ENCODE measurements around the gene ZNF384. TPM values are rescaled to one million over a fixed set of nuclear protein-coding genes. Genes with fewer than 3 reads are reported as not detected.
A peak's percentile ranks its signal among the peaks of the same experiment; 100 is the strongest.

The ZNF384 gene
- total RNA-seq (10 to 100 TPM; 62.8 to 98.2 (median 85.4) TPM), polyA plus RNA-seq (10 to 100 TPM; 23.8 to 36.8 TPM), total RNA-seq (55.9 reads per million, percentile 73 among the genes with 10 or more reads in this experiment)

- Mint-ChIP-seq H3K4me1 (peaks cover 37 to 69% (median 53%) of the 10 kb centered on the region in 7 donors), H3K27ac (peak within 1 kb of the TSS; percentile 93 to 99 (median 98)), H3K27me3 (no peaks in the 10 kb centered on the region), H3K36me3 (peaks cover 0 to 27% (median 8%) of the 10 kb centered on the region in 5 donors), H3K4me3 (peak within 1 kb of the TSS; percentile 85 to 100 (median 96)), H3K9me3 (no peaks in the 10 kb centered on the region)
- H3K9me3 ChIP-seq (ENCODE audit: control insufficient read depth in 2 of 3, low read length in 3 of 3): no peaks in the 10 kb centered on the region
- intact Hi-C loops (cut with micrococcal nuclease): loop anchor here (1.0 to 10.0 kb wide), 26 partner anchors 11 to 1396 kb away; partner anchors contain the start of genes COPS7A (in 2 of the 2), ING4 (in 2 of the 2), MLF2 (in 2 of the 2) and NOP2 (in 2 of the 2)
- peaks cover 0 to 12% (median 0%) of the 10 kb centered on the region in 3 experiments for H3K36me3 ChIP-seq (ENCODE audit: control insufficient read depth in 2 of 3, insufficient read depth in 3 of 3, low read length in 3 of 3)
- H3K4me3 ChIP-seq (ENCODE audit: low read length): peak within 1 kb of the TSS; percentile 84
- CTCF ChIA-PET: interaction anchor here (0.5 to 2.2 kb wide), 14 partner anchors 21 to 401 kb away, joined by 3 to 15 read pairs (median 4); partner anchors contain the start of genes COPS7A and LPAR5
- DNase-seq: peak; percentile 83 to 98 (median 96)
- peaks cover 17 to 19% of the 10 kb centered on the region in 2 donors for H3K4me1 ChIP-seq (ENCODE audit: control insufficient read depth in 2 of 2, insufficient read depth in 2 of 2, low read length in 2 of 2)
- H3K27me3 ChIP-seq (ENCODE audit: control insufficient read depth in 2 of 2, insufficient read depth in 2 of 2, low read length in 2 of 2): no peaks in the 10 kb centered on the region
- H3K27ac ChIP-seq (ENCODE audit: low read depth, low read length): peak within 1 kb of the TSS; percentile 91
- peak; percentile 91 for ATAC-seq
- POLR2A ChIA-PET: interaction anchor here (0.5 to 3.6 kb wide), 51 partner anchors 9 to 280 kb away, joined by 3 to 67 read pairs (median 4); partner anchors contain the start of genes C12orf57, CDCA3, COPS7A and ENO2
Measured at GRCh38 chr12:6688999-6689882, at the start of gene ZNF384. Gene ZNF384 (minus strand): TSS chr12:6689375. CDS start chr12:6679520, 9,855 bp downstream.

GRCh38 chr12:6736754-6737153, 47.6 kb upstream of the ZNF384 start:
- Mint-ChIP-seq H3K4me1 (peaks cover 0 to 10% (median 2%) of the 10 kb centered on the region in 7 donors), H3K9me3 (peaks cover 0 to 2% (median 0%) of the 10 kb centered on the region in 11 donors), H3K27me3 (no peaks in the 10 kb centered on the region), H3K27ac (no peak overlapping the region), H3K36me3 (peaks cover 0 to 15% (median 0%) of the 10 kb centered on the region in 5 donors), H3K4me3 (no peak overlapping the region)
- ChIA-PET POLR2A (no interaction called here), CTCF (interaction anchor here (1.0 to 1.9 kb wide), 3 partner anchors 60 to 92 kb away, joined by 3 to 5 read pairs (median 4); no protein-coding TSS in a partner anchor)
- intact Hi-C loops (cut with micrococcal nuclease): no loop called here
- ATAC-seq: no peak
- Histone ChIP-seq H3K4me3 (ENCODE audit: low read length) (no peak overlapping the region), H3K27me3 (ENCODE audit: control insufficient read depth in 2 of 2, insufficient read depth in 2 of 2, low read length in 2 of 2) (no peaks in the 10 kb centered on the region), H3K36me3 (ENCODE audit: control insufficient read depth in 2 of 3, insufficient read depth in 3 of 3, low read length in 3 of 3) (peaks cover 0 to 23% (median 0%) of the 10 kb centered on the region in 3 experiments), H3K4me1 (ENCODE audit: control insufficient read depth in 2 of 2, insufficient read depth in 2 of 2, low read length in 2 of 2) (no peaks in the 10 kb centered on the region), H3K27ac (ENCODE audit: low read depth, low read length) (no peak overlapping the region), H3K9me3 (ENCODE audit: control insufficient read depth in 2 of 3, low read length in 3 of 3) (no peaks in the 10 kb centered on the region)
- DNase-seq: no peak

- Mint-ChIP-seq H3K36me3 (peaks cover 0 to 24% (median 8%) of the 10 kb centered on the region in 5 donors), H3K27me3 (no peaks in the 10 kb centered on the region), H3K27ac (peak overlapping the region in 1 of 9 donors; percentile 43), H3K9me3 (peaks cover 0 to 2% (median 0%) of the 10 kb centered on the region in 11 donors), H3K4me3 (no peak overlapping the region), H3K4me1 (peaks cover 0 to 10% (median 5%) of the 10 kb centered on the region in 7 donors)
- no peak overlapping the region for H3K27ac ChIP-seq (ENCODE audit: low read depth, low read length)
- H3K36me3 ChIP-seq (ENCODE audit: control insufficient read depth in 2 of 3, insufficient read depth in 3 of 3, low read length in 3 of 3): peaks cover 0 to 34% (median 0%) of the 10 kb centered on the region in 3 experiments
- intact Hi-C loops (cut with micrococcal nuclease): loop anchor here in 1 of 2 donors (1.0 kb wide), 4 partner anchors 18 to 100 kb away; partner anchors contain the start of gene MLF2
- no peaks in the 10 kb centered on the region for H3K9me3 ChIP-seq (ENCODE audit: control insufficient read depth in 2 of 3, low read length in 3 of 3)
- POLR2A ChIA-PET: interaction anchor here (2.1 kb wide), 1 partner anchor 12 kb away, joined by 8 read pairs; the partner anchor contains the start of gene COPS7A
- ATAC-seq: peak; percentile 81
- no peak overlapping the region for H3K4me3 ChIP-seq (ENCODE audit: low read length)
- H3K27me3 ChIP-seq (ENCODE audit: control insufficient read depth in 2 of 2, insufficient read depth in 2 of 2, low read length in 2 of 2): no peaks in the 10 kb centered on the region
- H3K4me1 ChIP-seq (ENCODE audit: control insufficient read depth in 2 of 2, insufficient read depth in 2 of 2, low read length in 2 of 2): no peaks in the 10 kb centered on the region
- peak in 4 of 9 donors; percentile 23 to 39 (median 29) for DNase-seq
- CTCF ChIA-PET: interaction anchor here (1.5 to 3.1 kb wide), 2 partner anchors 61 to 89 kb away, joined by 4 to 17 read pairs; no protein-coding TSS in a partner anchor
Measured at GRCh38 chr12:6735448-6736191, 46.4 kb upstream of the ZNF384 start.

- Histone ChIP-seq H3K36me3 (ENCODE audit: control insufficient read depth in 2 of 3, insufficient read depth in 3 of 3, low read length in 3 of 3) (peaks cover 0 to 42% (median 6%) of the 10 kb centered on the region in 3 experiments), H3K4me3 (ENCODE audit: low read length) (no peak overlapping the region), H3K27me3 (ENCODE audit: control insufficient read depth in 2 of 2, insufficient read depth in 2 of 2, low read length in 2 of 2) (no peaks in the 10 kb centered on the region), H3K9me3 (ENCODE audit: control insufficient read depth in 2 of 3, low read length in 3 of 3) (no peaks in the 10 kb centered on the region), H3K4me1 (ENCODE audit: control insufficient read depth in 2 of 2, insufficient read depth in 2 of 2, low read length in 2 of 2) (no peaks in the 10 kb centered on the region), H3K27ac (ENCODE audit: low read depth, low read length) (no peak overlapping the region)
- intact Hi-C loops (cut with micrococcal nuclease): loop anchor here in 1 of 2 donors (1.0 kb wide), 4 partner anchors 19 to 101 kb away; partner anchors contain the start of gene MLF2
- no peak for DNase-seq
- CTCF ChIA-PET: interaction anchor here (1.1 to 3.1 kb wide), 2 partner anchors 78 to 90 kb away, joined by 3 to 17 read pairs; no protein-coding TSS in a partner anchor
- no peak overlapping the region for H3K4me3 Mint-ChIP-seq
- H3K9me3 Mint-ChIP-seq: peaks cover 0 to 2% (median 0%) of the 10 kb centered on the region in 11 donors
- H3K4me1 Mint-ChIP-seq: peaks cover 0 to 12% (median 5%) of the 10 kb centered on the region in 7 donors
- H3K27ac Mint-ChIP-seq: no peak overlapping the region
- POLR2A ChIA-PET: interaction anchor here (2.1 kb wide), 1 partner anchor 11 kb away, joined by 8 read pairs; the partner anchor contains the start of gene COPS7A
- no peaks in the 10 kb centered on the region for H3K27me3 Mint-ChIP-seq
- H3K36me3 Mint-ChIP-seq: peaks cover 6 to 32% (median 10%) of the 10 kb centered on the region in 5 donors
- no peak for ATAC-seq
Measured at GRCh38 chr12:6734506-6735387, 45.6 kb upstream of the ZNF384 start.

- peaks cover 12 to 56% (median 19%) of the 10 kb centered on the region in 5 donors for H3K36me3 Mint-ChIP-seq
- H3K27me3 Mint-ChIP-seq: no peaks in the 10 kb centered on the region
Measured at GRCh38 chr12:6730169-6730568, 41.0 kb upstream of the ZNF384 start.

More at GRCh38 chr12:6730169-6730568, 41.0 kb upstream of the ZNF384 start:
- no peak overlapping the region for H3K4me3 Mint-ChIP-seq
- peaks cover 1 to 3% of the 10 kb centered on the region in 2 donors for H3K4me1 ChIP-seq (ENCODE audit: control insufficient read depth in 2 of 2, insufficient read depth in 2 of 2, low read length in 2 of 2)
- H3K27me3 ChIP-seq (ENCODE audit: control insufficient read depth in 2 of 2, insufficient read depth in 2 of 2, low read length in 2 of 2): no peaks in the 10 kb centered on the region
- peaks cover 11 to 16% (median 13%) of the 10 kb centered on the region in 7 donors for H3K4me1 Mint-ChIP-seq
- H3K27ac Mint-ChIP-seq: no peak overlapping the region
- peaks cover 12 to 67% (median 18%) of the 10 kb centered on the region in 3 experiments for H3K36me3 ChIP-seq (ENCODE audit: control insufficient read depth in 2 of 3, insufficient read depth in 3 of 3, low read length in 3 of 3)
- H3K27ac ChIP-seq (ENCODE audit: low read depth, low read length): no peak overlapping the region
- DNase-seq (no peak), ATAC-seq (no peak)
- no peaks in the 10 kb centered on the region for H3K9me3 ChIP-seq (ENCODE audit: control insufficient read depth in 2 of 3, low read length in 3 of 3)
- intact Hi-C loops (cut with micrococcal nuclease): no loop called here
- H3K4me3 ChIP-seq (ENCODE audit: low read length): no peak overlapping the region
- H3K9me3 Mint-ChIP-seq: peaks cover 0 to 2% (median 0%) of the 10 kb centered on the region in 11 donors
- POLR2A ChIA-PET: no interaction called here
- CTCF ChIA-PET: no interaction called here
